Karpas-422 (cell line): ENCODE data around the gene GLS. TPM values are rescaled to one million over a fixed set of nuclear protein-coding genes. Genes with fewer than 3 reads are reported as not detected.

Experiments
- DNase-seq: peaks from one replicate; pipeline ENCODE4 v3.0.0-alpha.2; 2015
- H2AFZ ChIP-seq: fragments of 200-600 bp; sonication (generic); 2 replicates; pipeline ENCODE4 v1.6.1; 2014; ENCODE audit warnings: antibody characterized with exemption, low read length, mixed read lengths
- H3K27ac ChIP-seq: fragments of 200-600 bp; sonication (generic); 2 replicates; pipeline ENCODE4 v1.5.1; 2014; ENCODE audit warnings: mild to moderate bottlenecking, low read length, moderate library complexity
- H3K27me3 ChIP-seq: fragments of 200-600 bp; sonication (generic); 2 replicates; pipeline ENCODE4 v1.6.1; 2014; ENCODE audit warnings: low read length, mixed read lengths
- H3K36me3 ChIP-seq: fragments of 200-600 bp; sonication (generic); 2 replicates; pipeline ENCODE4 v1.6.1; 2014; ENCODE audit warnings: low read length, mixed read lengths; ENCODE audit not compliant: insufficient read depth
- H3K4me1 ChIP-seq: fragments of 200-600 bp; sonication (generic); 2 replicates; pipeline ENCODE4 v1.6.1; 2014; ENCODE audit warnings: mild to moderate bottlenecking, low read length, mixed read lengths
- H3K4me2 ChIP-seq: fragments of 200-600 bp; sonication (generic); 2 replicates; pipeline ENCODE4 v1.6.1; 2014; ENCODE audit warnings: low read length, low read depth, mild to moderate bottlenecking; ENCODE audit not compliant: poor library complexity, severe bottlenecking
- H3K4me3 ChIP-seq: fragments of 200-600 bp; sonication (generic); 2 replicates; pipeline ENCODE4 v1.5.1; 2014; ENCODE audit warnings: mild to moderate bottlenecking, antibody characterized with exemption, low read length, mixed read lengths
- H3K79me2 ChIP-seq: fragments of 200-600 bp; sonication (generic); 2 replicates; pipeline ENCODE4 v1.6.1; 2014; ENCODE audit warnings: mild to moderate bottlenecking, low read length, mixed read lengths
- H3K9ac ChIP-seq: fragments of 200-600 bp; sonication (generic); 2 replicates; pipeline ENCODE4 v1.6.0; 2014; ENCODE audit warnings: low read length
- H3K9me2 ChIP-seq: fragments of 200-600 bp; sonication (generic), shearing (Covaris generic); replicated peaks from 2 replicates; pipeline ENCODE4 v1.6.0; 2014; ENCODE audit warnings: mild to moderate bottlenecking, low read length, moderate library complexity; ENCODE audit not compliant: insufficient read depth
- H3K9me3 ChIP-seq: fragments of 300-700, 200-600 bp; sonication (generic); 2 replicates; pipeline ENCODE4 v1.6.1; 2014; ENCODE audit warnings: low read length, mixed read lengths
- H4K20me1 ChIP-seq: fragments of 200-600 bp; sonication (generic); 2 replicates; pipeline ENCODE4 v1.6.1; 2014; ENCODE audit warnings: mild to moderate bottlenecking, antibody characterized with exemption, low read length, low read depth; ENCODE audit not compliant: insufficient read depth
- total RNA-seq: library from RNA; depleted of rRNA; stranded (reverse); fragments of >200 nt; shearing (Covaris generic); gene quantifications from 2 replicates; pipeline ENCODE4 v1.2.3, GENCODE V29; 2014; ENCODE audit warnings: low replicate concordance

GLS gene
- total RNA-seq, 1 experiment from 2014 or later, result 283 TPM

DNA sequence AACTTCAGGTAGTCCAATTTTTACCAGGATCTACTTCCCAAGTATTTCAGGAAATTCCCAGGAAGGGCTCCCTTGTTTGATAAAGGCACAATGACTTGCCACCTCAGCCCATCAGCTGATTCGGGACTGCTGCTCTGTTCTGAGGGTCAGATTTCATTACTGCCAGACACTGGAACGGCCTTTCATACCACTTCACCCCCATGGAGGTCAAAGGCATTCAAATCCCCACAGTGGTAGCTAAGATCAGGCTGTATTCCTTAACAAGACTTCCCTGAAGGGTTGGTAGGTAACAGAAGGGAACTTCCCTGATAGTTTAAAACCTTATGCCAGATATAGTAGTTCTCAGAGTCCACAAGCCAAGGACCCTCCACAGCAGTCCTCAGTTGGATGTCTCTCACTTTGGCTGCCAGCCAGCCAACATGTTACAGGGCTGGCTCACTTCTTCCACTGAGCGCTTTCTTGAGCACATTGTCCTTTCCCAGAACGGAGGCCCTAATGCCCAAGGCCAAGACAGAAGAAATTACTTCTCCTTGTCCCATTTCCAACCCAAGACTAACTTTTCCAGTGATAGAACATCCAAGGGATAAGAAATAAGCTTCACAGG, 40.0 kb upstream of the GLS start:
- Histone ChIP-seq H3K27me3 (no peaks in the 10 kb centered on the region), H3K9me2 (no peaks in the 10 kb centered on the region), H3K9me3 (no peaks in the 10 kb centered on the region), H3K79me2 (no peaks in the 10 kb centered on the region), H3K9ac (no peak overlapping the region), H3K4me2 (no peak overlapping the region), H3K4me1 (no peaks in the 10 kb centered on the region), H4K20me1 (no peaks in the 10 kb centered on the region), H3K27ac (no peak overlapping the region), H2AFZ (no peak overlapping the region), H3K4me3 (no peak overlapping the region), H3K36me3 (no peaks in the 10 kb centered on the region)
- DNase-seq, result peak; percentile 26

DNA sequence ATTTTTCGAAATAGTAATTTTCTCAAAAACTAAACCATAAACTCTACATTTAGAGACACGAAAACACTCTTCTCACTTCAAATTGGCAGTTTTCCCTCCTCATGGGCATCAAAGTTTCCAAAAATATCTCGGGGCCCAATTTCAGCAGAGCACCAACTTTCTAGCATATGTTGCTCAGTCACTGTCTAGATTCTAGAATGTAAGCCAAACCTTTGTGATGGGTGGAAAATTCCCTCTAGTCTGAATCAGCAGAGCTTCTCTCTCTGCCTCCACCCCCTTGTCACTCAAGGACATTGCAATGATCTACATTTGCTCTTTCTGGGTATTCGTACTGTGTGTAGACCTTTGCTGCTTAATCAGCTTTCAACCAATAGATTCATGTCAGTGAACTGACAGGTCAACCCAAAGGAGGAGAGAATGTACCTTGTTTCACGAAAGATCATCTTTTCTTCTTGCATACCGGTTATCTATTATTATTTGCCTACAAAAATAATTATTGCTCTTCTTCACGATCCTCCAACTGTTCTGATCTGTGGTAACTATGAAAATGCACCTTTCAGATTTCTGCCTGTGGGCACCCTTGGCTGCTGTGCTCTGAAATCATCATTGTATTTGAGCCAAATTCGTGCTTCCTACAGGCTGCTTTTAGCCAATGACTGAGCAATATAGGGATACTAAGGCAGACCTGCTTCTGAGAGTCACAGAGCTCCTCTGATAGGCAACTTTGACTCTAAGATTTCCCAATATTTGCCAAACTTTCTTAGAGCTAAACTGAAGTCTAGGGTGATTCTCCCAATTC, 38.7 kb upstream of the GLS start:
- peak; percentile 24 for DNase-seq
- Histone ChIP-seq H3K9me2 (no peaks in the 10 kb centered on the region), H3K9ac (no peak overlapping the region)

DNA sequence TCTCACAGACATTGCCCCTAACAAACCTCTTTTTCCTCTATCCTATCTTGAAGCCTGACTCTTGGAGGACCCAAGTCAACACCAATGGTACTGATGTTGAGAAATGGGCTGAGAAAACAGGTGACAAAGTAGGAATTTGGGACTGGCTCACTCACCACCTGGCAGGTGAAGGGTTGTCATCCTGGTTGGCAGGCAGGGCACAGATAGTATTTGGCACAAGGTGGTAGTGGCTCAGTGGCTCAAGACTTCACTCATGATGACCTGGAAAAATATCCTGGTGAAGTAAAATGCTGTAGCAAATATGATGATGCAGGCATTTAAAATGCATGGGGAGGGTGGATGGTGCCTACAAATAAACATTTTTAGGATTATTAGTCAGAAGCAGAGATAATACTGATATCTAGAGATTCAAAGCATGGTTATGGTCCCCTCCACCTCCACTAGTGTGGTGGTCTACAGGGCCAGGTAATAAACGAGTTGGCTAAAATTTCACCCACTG, 38.0 kb upstream of the GLS start:
- H3K79me2 ChIP-seq, result no peaks in the 10 kb centered on the region
- H2AFZ ChIP-seq, result no peak overlapping the region
- H3K4me1 ChIP-seq, result no peaks in the 10 kb centered on the region
- no peaks in the 10 kb centered on the region for H4K20me1 ChIP-seq
- H3K4me2 ChIP-seq, result no peak overlapping the region
- no peaks in the 10 kb centered on the region for H3K9me3 ChIP-seq
- H3K9ac ChIP-seq, result no peak overlapping the region
- DNase-seq, result peak; percentile 16
- no peaks in the 10 kb centered on the region for H3K27me3 ChIP-seq
- H3K36me3 ChIP-seq, result no peaks in the 10 kb centered on the region
- H3K9me2 ChIP-seq, result no peaks in the 10 kb centered on the region
- no peak overlapping the region for H3K4me3 ChIP-seq
- H3K27ac ChIP-seq, result no peak overlapping the region

More for the DNA sequence above, 38.7 kb upstream of the GLS start:
- H3K36me3 ChIP-seq, result no peaks in the 10 kb centered on the region
- H4K20me1 ChIP-seq, result no peaks in the 10 kb centered on the region
- no peak overlapping the region for H2AFZ ChIP-seq
- H3K4me1 ChIP-seq, result no peaks in the 10 kb centered on the region
- no peak overlapping the region for H3K4me2 ChIP-seq
- H3K4me3 ChIP-seq, result no peak overlapping the region
- no peak overlapping the region for H3K27ac ChIP-seq
- no peaks in the 10 kb centered on the region for H3K27me3 ChIP-seq
- no peaks in the 10 kb centered on the region for H3K79me2 ChIP-seq
- no peaks in the 10 kb centered on the region for H3K9me3 ChIP-seq

DNA sequence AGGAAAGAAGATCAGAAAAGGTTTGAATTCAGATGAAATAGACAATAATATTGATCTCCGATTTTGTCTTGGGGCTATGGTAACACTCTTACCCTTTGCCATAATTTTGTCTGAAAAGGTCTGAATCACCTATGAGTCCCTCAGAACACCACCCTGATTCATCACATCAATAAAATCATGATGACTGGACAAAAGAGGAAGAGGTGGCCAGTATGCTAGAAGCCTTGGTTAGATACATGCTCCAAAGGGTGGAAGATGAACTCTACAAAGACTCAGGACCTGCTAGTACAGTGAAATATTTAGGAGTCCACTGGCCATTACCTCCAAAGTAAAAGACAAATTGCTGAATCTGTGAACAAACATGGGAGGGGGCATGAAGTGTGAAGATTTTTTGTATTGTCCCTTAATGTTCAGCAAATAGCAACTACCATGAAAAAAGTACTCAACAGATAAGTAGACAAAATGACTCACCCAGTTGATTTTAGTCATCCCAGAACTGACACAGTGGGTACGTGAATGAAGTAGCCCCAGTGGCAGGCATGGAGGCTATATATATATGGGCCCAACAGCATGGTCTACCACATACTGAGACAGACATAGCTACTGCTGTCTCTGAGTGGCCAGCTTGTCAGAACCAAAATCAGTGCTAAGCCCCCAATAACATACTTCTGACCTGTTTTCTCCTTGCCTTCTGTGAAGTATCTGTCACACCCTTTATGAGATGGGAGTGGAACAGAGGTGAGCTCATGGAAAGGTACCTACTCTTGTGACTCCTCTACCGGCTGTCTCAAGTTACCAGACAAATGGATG, 36.5 kb upstream of the GLS start:
- Histone ChIP-seq H2AFZ (no peak overlapping the region), H3K4me1 (no peaks in the 10 kb centered on the region), H3K27ac (no peak overlapping the region), H3K9me2 (no peaks in the 10 kb centered on the region), H3K79me2 (no peaks in the 10 kb centered on the region), H3K4me3 (no peak overlapping the region), H3K36me3 (no peaks in the 10 kb centered on the region), H3K4me2 (no peak overlapping the region), H3K9me3 (no peaks in the 10 kb centered on the region), H4K20me1 (no peaks in the 10 kb centered on the region), H3K9ac (no peak overlapping the region), H3K27me3 (no peaks in the 10 kb centered on the region)
- no peak for DNase-seq

DNA sequence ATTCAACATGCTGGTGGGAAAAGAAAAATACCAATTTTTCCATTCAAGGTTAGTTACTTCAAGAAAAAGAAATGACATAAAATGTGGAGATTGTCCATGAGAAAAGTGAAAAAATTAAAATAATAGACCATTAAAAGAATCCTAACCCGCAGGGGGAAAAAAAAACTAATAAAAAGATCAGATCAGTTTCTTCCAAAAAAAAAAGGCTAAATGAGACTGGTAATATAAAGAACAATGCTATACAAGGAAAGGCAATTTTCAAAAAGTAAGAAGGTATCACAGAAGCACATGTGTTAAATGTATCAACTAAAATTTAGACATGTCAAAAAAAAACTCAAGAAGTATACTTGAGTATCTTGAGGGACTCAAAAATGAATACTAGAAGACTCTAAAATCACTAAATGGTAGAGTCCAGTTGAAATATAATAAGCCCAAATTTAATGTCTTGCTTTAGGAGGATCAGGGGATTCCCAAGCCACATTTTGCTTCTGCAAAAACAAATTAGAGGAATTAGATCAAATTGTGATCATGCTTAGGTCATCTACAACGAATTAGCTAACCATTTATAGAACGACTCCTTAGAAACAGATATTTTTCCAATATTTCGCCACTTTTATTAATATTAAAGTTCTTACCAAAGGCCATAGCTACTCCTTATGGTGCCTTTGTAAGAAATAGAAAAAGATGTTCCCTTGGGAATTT, 35.8 kb upstream of the GLS start:
- H3K4me1 ChIP-seq, result no peaks in the 10 kb centered on the region
- H3K4me2 ChIP-seq, result no peak overlapping the region
- H3K27ac ChIP-seq, result no peak overlapping the region
- no peaks in the 10 kb centered on the region for H3K9me2 ChIP-seq
- H3K27me3 ChIP-seq, result no peaks in the 10 kb centered on the region
- no peak overlapping the region for H3K4me3 ChIP-seq
- H3K79me2 ChIP-seq, result no peaks in the 10 kb centered on the region
- no peaks in the 10 kb centered on the region for H3K9me3 ChIP-seq
- no peaks in the 10 kb centered on the region for H3K36me3 ChIP-seq
- H3K9ac ChIP-seq, result no peak overlapping the region
- H2AFZ ChIP-seq, result no peak overlapping the region
- no peaks in the 10 kb centered on the region for H4K20me1 ChIP-seq
- no peak for DNase-seq

DNA sequence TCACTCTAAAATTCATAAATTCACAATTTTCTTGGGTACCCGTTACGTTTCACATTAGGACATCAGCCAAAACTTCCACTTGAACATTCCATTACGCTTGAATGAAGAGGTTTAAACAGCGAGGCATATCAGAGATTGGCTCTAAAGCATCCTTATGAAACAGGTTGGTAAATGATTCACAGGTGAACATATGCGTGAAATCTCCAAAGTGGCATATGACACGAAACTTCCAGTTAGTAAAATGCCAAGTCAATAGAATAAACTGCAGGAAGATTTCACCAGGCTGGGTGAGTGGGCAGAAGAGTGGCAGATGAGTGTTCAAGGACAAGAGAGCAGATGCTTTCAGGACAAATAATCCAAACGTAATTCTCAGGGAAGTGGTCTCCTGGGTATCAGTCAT, 33.9 kb upstream of the GLS start:
- Histone ChIP-seq H3K4me1 (no peaks in the 10 kb centered on the region), H3K9me2 (no peaks in the 10 kb centered on the region), H3K79me2 (no peaks in the 10 kb centered on the region), H3K9ac (no peak overlapping the region), H4K20me1 (no peaks in the 10 kb centered on the region), H3K27me3 (no peaks in the 10 kb centered on the region), H3K4me3 (no peak overlapping the region), H3K36me3 (no peaks in the 10 kb centered on the region), H3K4me2 (no peak overlapping the region), H3K27ac (no peak overlapping the region), H2AFZ (no peak overlapping the region), H3K9me3 (no peaks in the 10 kb centered on the region)
- DNase-seq, result no peak

DNA sequence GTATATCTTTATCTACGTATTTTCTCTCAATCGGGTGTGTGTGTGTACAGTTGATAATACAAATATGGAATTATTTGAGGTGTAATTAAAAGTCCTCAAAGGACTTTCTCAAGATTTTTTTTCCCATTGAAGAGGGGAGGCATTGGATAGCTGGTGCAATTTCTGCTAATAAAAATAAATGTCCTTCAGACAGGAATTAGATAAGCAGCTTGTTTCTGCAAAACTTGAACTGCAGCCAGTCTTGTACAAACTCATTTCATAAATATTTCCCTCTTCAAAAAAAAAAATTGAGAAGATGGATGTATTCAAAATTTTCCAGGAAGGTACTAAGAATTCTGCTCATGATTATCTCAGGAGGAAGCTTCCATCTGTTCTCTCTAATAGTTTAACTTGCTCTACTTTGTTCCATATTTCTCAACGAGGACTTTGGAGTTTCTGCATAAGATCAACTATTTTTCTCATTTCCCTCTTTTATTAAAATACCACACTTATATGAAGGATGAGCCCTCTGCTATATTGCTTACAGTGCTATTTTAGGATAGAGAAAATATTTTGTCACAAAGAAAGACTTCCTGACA, 33.0 kb upstream of the GLS start:
- Histone ChIP-seq H3K36me3 (no peaks in the 10 kb centered on the region), H3K27me3 (no peaks in the 10 kb centered on the region), H3K9me3 (no peaks in the 10 kb centered on the region), H2AFZ (no peak overlapping the region), H3K4me3 (no peak overlapping the region), H3K4me2 (no peak overlapping the region), H3K79me2 (no peaks in the 10 kb centered on the region), H3K9me2 (no peaks in the 10 kb centered on the region), H3K9ac (no peak overlapping the region), H3K4me1 (no peaks in the 10 kb centered on the region), H3K27ac (no peak overlapping the region), H4K20me1 (no peaks in the 10 kb centered on the region)
- DNase-seq, result no peak
